Keratinocyte (primary cell): ENCODE measurements around the gene MAN1C1.

Source experiments
- CTCF ChIP-seq, 3 experiments: IDR thresholded peaks in 1 of 3; conservative IDR thresholded peaks in 1 of 3; optimal IDR thresholded peaks in 1 of 3; 2 replicates in 2 of 3; 3 replicates in 1 of 3; pipeline versions ENCODE3 to v1.5.1; 2011; ENCODE audit warnings: low read length in 3 of 3, mild to moderate bottlenecking in 3 of 3, moderate library complexity in 2 of 3, control low read depth in 1 of 3, inconsistent platforms in 1 of 3; ENCODE audit not compliant: insufficient read depth in 2 of 3; ENCODE audit errors: extremely low read depth in 1 of 3
- EZH2 ChIP-seq: IDR thresholded peaks from one replicate; pipeline ENCODE4 v1.6.1; 2012; ENCODE audit warnings: inconsistent platforms, mild to moderate bottlenecking, low read length, moderate library complexity

GRCh38 chr1:25833158-25833557, 216.6 kb downstream of the MAN1C1 start:
- TF ChIP-seq CTCF (optimal IDR thresholded peaks at IDR 0.05 in 1 of 3, IDR thresholded peaks at IDR 0.05 in 1 of 3, conservative IDR thresholded peaks at IDR 0.05 in 1 of 3; ENCODE audit: extremely low read depth in 1 of 3, insufficient read depth in 2 of 3, low read length in 3 of 3) (no peak), EZH2 (no peak)
